Lung (tissue), 12 donors: ENCODE data around the gene CYP2C18. TPM values are rescaled to one million over a fixed set of nuclear protein-coding genes. Genes with fewer than 3 reads are reported as not detected.
"Not testable (repeated sequence)": the region's sequence is repeated elsewhere in the genome, so short reads cannot be mapped to it uniquely, and the experiment has no call there.

Experiments
- ATAC-seq: fragments of 200-7000 bp; cut with Tn5 transposase; one replicate; pipeline ENCODE4 v1.9.1; 2020; ENCODE audit warnings: moderate number of reproducible peaks; ENCODE audit not compliant: insufficient read depth, low FRiP score
- DNase-seq, 3 donors: peaks; one replicate each; pipeline ENCODE4 v3.0.0-alpha.2; 2013 to 2017
- H3K27ac ChIP-seq, 2 donors: one replicate each; pipeline ENCODE4 v1.5.1; 2013; ENCODE audit warnings: mild to moderate bottlenecking in 2 of 2, moderate library complexity in 2 of 2, control low read depth in 1 of 2, inconsistent platforms in 1 of 2, low read depth in 1 of 2, low read length in 1 of 2
- H3K27me3 ChIP-seq, 3 donors: one replicate each; pipeline ENCODE4 v1.5.1; 2013; ENCODE audit warnings: low read length in 2 of 3; ENCODE audit not compliant: control insufficient read depth in 3 of 3, insufficient read depth in 3 of 3
- H3K36me3 ChIP-seq, 4 donors: one replicate each; pipeline ENCODE4 v1.5.1; 2013; ENCODE audit warnings: low read length in 4 of 4, mild to moderate bottlenecking in 1 of 4, moderate library complexity in 1 of 4; ENCODE audit not compliant: control insufficient read depth in 4 of 4, insufficient read depth in 4 of 4
- H3K4me1 ChIP-seq, 5 donors: one replicate each; pipeline ENCODE4 v1.5.1; 2013; ENCODE audit warnings: low read length in 5 of 5, mild to moderate bottlenecking in 2 of 5, moderate library complexity in 1 of 5; ENCODE audit not compliant: control insufficient read depth in 5 of 5, insufficient read depth in 5 of 5
- H3K4me3 ChIP-seq: one replicate; pipeline ENCODE4 v1.5.1; 2013; ENCODE audit warnings: mild to moderate bottlenecking, control low read depth, moderate library complexity
- H3K9ac ChIP-seq, 2 donors: one replicate each; pipeline ENCODE4 v1.5.1; 2013; ENCODE audit warnings: low read length in 2 of 2, control low read depth in 1 of 2; ENCODE audit not compliant: insufficient read depth in 1 of 2
- H3K9me3 ChIP-seq, 4 donors: one replicate each; pipeline ENCODE4 v1.5.1; 2013; ENCODE audit warnings: low read length in 3 of 4, mild to moderate bottlenecking in 1 of 4, moderate library complexity in 1 of 4; ENCODE audit not compliant: control insufficient read depth in 4 of 4, insufficient read depth in 3 of 4
- CTCF ChIP-seq: IDR thresholded peaks from 2 replicates; pipeline ENCODE4 v1.5.1; 2012; ENCODE audit warnings: mild to moderate bottlenecking; ENCODE audit errors: control extremely low read depth, extremely low read depth
- WGBS, 2 donors: extraction: QIAGEN DNeasy Blood & Tissue Kit; methylation state at CpG; one replicate each; pipeline ENCODE4 v1.1.7; 2013; 5-methylcytosine and 5-hydroxymethylcytosine counted together
- polyA plus RNA-seq, 2 donors: library from polyadenylated mRNA; stranded (reverse); fragments of 200-250 nt; gene quantifications; one replicate each; pipeline ENCODE4 v1.2.1, GENCODE V29; 2013
- total RNA-seq, 2 donors: library from RNA; depleted of rRNA in 1 of 2; stranded (reverse); fragments of >200 nt in 1 of 2; gene quantifications; one replicate each; pipeline ENCODE4 v1.2.1, GENCODE V29; 2014 to 2021
- donor health status: control.
- donor health status: control.
- donor health status: Bipolar disorder and iron deficiency.
- donor health status: healthy.
- donor health status: DM: yes; HTN: yes; CAD: no.

CYP2C18 gene
- total and polyA plus RNA-seq, 4 donors, result 0.39 to 4.5 (median 1.1) TPM

- Histone ChIP-seq H3K27ac (no peak overlapping the region), H3K4me1 (no peaks in the 10 kb centered on the region), H3K27me3 (no peaks in the 10 kb centered on the region), H3K4me3 (no peak overlapping the region), H3K9me3 (no peaks in the 10 kb centered on the region), H3K9ac (no peak overlapping the region), H3K36me3 (no peaks in the 10 kb centered on the region)
- DNase-seq (no peak), ATAC-seq (no peak)
- no peak for TF ChIP-seq CTCF
Measured at GRCh38 chr10:94677691-94678090, 5.8 kb upstream of the CYP2C18 start.

DNA sequence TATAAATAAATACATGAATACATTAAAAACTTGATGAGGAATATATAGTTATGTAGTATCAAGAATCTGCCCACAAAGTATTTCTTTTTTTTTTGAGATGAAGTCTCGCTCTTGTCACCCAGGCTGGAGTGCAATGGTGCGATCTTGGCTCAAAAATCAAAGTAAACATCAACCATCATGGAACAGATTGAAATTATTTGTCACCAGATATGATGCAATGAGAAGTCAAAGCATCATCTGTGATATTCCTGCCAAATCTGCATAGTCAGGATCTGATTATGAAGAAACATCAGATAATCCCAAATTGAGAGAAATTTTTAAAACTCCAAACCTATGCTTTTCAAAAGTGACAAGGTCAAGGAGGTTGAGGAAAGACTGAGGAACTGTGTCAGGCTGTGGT, 5.1 kb upstream of the CYP2C18 start:
- Histone ChIP-seq H3K4me3 (no peak overlapping the region), H3K36me3 (no peaks in the 10 kb centered on the region), H3K4me1 (no peaks in the 10 kb centered on the region), H3K27ac (no peak overlapping the region), H3K9ac (no peak overlapping the region), H3K9me3 (no peaks in the 10 kb centered on the region), H3K27me3 (no peaks in the 10 kb centered on the region)
- WGBS, 2 donors, result 81 to 82% methylated on average over 2 of the region's 2 CpGs
- TF ChIP-seq CTCF, result no peak
- DNase-seq (peak in 1 of 3 donors; percentile 31), ATAC-seq (no peak)

- H3K9ac ChIP-seq, result no peak overlapping the region
- no peak overlapping the region for H3K4me3 ChIP-seq
- H3K27ac ChIP-seq, result no peak overlapping the region
- H3K9me3 ChIP-seq, result peaks cover 0 to 7% (median 0%) of the 10 kb centered on the region in 4 donors
- no peaks in the 10 kb centered on the region for H3K36me3 ChIP-seq
- TF ChIP-seq CTCF, result no peak
- peak in 1 of 3 donors; percentile 21 for DNase-seq
- H3K27me3 ChIP-seq, result no peaks in the 10 kb centered on the region
- WGBS, 2 donors, result 23 to 43% methylated on average over 1 of the region's 1 CpG
- peak; percentile 12 for ATAC-seq
- no peaks in the 10 kb centered on the region for H3K4me1 ChIP-seq
Measured at GRCh38 chr10:94680544-94680943, 3.0 kb upstream of the CYP2C18 start.

DNA sequence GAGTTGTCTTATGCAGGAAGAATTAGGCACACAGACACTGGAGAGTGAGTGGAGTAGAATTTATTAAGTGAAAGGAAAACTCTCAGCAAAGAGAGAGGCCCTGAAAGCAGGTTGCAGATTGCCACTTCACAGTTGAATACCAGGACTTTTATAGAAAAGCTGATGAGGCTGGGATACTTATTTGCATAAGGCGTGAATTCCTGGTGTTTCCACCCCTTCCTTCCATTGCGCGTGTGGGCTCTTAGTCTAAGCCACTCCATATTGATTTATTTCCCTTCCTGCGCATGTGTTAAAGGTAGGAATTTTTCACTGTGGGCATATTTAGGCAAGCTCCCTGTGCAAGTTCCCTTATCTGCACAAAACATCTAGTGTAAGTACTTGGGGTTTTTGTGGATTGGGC, 893 bp upstream of the CYP2C18 start:
- not testable (repeated sequence) for H3K36me3 ChIP-seq, H3K27me3 ChIP-seq, ATAC-seq, H3K4me1 ChIP-seq, H3K9ac ChIP-seq, H3K4me3 ChIP-seq, H3K27ac ChIP-seq, H3K9me3 ChIP-seq
- 50 to 52% methylated on average over 4 of the region's 4 CpGs for WGBS, 2 donors
- DNase-seq, result peak in 2 of 3 donors; percentile 12 to 21
